ENCODE results near the gene OPCML.

The OPCML gene

DNA sequence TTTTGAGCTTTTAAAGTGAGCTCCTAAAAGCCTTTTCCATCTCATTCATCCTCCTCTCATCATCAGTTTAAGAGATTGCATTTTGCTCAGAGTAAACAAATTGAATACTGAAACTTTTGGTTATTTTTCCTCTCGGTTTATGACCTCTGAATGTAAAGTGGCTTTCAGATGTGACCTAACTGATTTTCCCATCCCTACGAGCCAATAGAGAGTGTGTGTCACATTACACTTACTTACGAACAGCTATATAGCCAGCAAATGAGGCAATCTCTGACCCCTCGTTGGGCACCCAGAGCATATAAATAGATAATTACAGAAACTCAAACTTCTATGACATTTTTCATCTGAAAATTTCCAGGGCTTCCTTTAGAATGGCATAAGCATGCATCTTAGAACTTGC lies 317.7 kb downstream of the OPCML start:
- H3K27ac ChIP-seq (replicated peaks) = no peak overlapping the region
- TF ChIP-seq SPI1 (IDR thresholded peaks at IDR 0.05; ENCODE audit: borderline replicate concordance, low read depth) (no peak), GABPA (IDR thresholded peaks at IDR 0.05; ENCODE audit: low read depth) (no peak), POLR2AphosphoS5 (IDR thresholded peaks at IDR 0.05; ENCODE audit: low read depth) (no peak)
- TF ChIP-seq, protein P1, sequence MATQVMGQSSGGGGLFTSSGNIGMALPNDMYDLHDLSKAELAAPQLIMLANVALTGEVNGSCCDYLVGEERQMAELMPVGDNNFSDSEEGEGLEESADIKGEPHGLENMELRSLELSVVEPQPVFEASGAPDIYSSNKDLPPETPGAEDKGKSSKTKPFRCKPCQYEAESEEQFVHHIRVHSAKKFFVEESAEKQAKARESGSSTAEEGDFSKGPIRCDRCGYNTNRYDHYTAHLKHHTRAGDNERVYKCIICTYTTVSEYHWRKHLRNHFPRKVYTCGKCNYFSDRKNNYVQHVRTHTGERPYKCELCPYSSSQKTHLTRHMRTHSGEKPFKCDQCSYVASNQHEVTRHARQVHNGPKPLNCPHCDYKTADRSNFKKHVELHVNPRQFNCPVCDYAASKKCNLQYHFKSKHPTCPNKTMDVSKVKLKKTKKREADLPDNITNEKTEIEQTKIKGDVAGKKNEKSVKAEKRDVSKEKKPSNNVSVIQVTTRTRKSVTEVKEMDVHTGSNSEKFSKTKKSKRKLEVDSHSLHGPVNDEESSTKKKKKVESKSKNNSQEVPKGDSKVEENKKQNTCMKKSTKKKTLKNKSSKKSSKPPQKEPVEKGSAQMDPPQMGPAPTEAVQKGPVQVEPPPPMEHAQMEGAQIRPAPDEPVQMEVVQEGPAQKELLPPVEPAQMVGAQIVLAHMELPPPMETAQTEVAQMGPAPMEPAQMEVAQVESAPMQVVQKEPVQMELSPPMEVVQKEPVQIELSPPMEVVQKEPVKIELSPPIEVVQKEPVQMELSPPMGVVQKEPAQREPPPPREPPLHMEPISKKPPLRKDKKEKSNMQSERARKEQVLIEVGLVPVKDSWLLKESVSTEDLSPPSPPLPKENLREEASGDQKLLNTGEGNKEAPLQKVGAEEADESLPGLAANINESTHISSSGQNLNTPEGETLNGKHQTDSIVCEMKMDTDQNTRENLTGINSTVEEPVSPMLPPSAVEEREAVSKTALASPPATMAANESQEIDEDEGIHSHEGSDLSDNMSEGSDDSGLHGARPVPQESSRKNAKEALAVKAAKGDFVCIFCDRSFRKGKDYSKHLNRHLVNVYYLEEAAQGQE (IDR thresholded peaks at IDR 0.05; ENCODE audit: insufficient replicate concordance, low read depth) = no peak
- TF ChIP-seq, protein P2, sequence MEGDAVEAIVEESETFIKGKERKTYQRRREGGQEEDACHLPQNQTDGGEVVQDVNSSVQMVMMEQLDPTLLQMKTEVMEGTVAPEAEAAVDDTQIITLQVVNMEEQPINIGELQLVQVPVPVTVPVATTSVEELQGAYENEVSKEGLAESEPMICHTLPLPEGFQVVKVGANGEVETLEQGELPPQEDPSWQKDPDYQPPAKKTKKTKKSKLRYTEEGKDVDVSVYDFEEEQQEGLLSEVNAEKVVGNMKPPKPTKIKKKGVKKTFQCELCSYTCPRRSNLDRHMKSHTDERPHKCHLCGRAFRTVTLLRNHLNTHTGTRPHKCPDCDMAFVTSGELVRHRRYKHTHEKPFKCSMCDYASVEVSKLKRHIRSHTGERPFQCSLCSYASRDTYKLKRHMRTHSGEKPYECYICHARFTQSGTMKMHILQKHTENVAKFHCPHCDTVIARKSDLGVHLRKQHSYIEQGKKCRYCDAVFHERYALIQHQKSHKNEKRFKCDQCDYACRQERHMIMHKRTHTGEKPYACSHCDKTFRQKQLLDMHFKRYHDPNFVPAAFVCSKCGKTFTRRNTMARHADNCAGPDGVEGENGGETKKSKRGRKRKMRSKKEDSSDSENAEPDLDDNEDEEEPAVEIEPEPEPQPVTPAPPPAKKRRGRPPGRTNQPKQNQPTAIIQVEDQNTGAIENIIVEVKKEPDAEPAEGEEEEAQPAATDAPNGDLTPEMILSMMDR (IDR thresholded peaks at IDR 0.05; ENCODE audit: insufficient read depth, low read length) = no peak
- no peaks in the 10 kb centered on the region for H3K27me3 ChIP-seq (ENCODE audit: insufficient read depth, poor library complexity, severe bottlenecking)
- H3K4me3 ChIP-seq (replicated peaks; ENCODE audit: insufficient read depth, low read length) = no peak overlapping the region
- DNase-seq (ENCODE audit: low read depth in 1 of 2, low spot score in 1 of 2) = no peak

DNA sequence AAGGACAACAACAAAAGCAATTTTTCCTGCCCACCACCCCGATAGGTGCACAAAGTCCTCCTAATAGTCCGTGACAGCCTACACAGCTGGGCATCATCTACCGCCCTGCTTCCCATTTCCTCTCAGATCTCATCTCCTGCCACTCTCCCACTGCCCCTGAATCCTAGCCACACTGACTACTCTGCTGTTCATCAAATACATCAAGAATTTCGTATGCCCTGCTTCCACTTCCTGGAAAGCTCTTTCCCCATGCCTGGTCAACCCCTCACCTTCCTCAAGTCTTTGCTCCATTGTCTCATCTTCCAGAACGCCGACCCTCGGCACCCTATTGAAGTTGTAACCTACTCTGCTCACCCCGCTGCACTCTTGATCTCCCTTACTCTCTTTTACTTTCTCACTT lies 320.1 kb downstream of the OPCML start:
- TF ChIP-seq SPI1 (IDR thresholded peaks at IDR 0.05; ENCODE audit: borderline replicate concordance, low read depth) (no peak), POLR2AphosphoS5 (IDR thresholded peaks at IDR 0.05; ENCODE audit: low read depth) (no peak)
- TF ChIP-seq, protein P2 (IDR thresholded peaks at IDR 0.05; ENCODE audit: insufficient read depth, low read length) = no peak
- Histone ChIP-seq H3K27ac (replicated peaks) (no peak overlapping the region), H3K27me3 (ENCODE audit: insufficient read depth, poor library complexity, severe bottlenecking) (no peaks in the 10 kb centered on the region), H3K4me3 (replicated peaks; ENCODE audit: insufficient read depth, low read length) (no peak overlapping the region)
- no peak for DNase-seq (ENCODE audit: low read depth in 1 of 2, low spot score in 1 of 2)

DNA sequence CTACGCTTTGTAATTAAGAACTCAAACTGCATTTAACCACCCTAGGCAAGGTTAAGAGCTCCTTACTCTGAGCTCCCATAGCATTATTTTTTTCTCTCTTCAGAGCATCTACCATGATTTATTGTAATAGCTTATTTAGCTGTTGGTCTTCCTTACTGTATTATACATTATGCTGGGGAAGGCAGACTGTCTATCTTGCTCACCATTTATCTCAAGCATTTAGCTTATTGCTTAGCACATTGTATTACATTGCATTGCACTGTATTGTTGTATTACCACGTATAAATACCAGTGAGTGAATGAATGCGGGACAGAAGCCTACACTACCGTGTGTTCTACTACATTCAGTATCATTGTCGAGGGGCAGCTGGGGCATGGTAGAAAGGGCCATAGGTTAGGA lies 324.3 kb downstream of the OPCML start:
- TF ChIP-seq, protein P2 (IDR thresholded peaks at IDR 0.05; ENCODE audit: insufficient read depth, low read length) = no peak
- TF ChIP-seq, protein P1 (IDR thresholded peaks at IDR 0.05; ENCODE audit: insufficient replicate concordance, low read depth) = no peak
- no peak for TF ChIP-seq POLR2AphosphoS5 (IDR thresholded peaks at IDR 0.05; ENCODE audit: low read depth)
- TF ChIP-seq GABPA (IDR thresholded peaks at IDR 0.05; ENCODE audit: low read depth) = no peak
- TF ChIP-seq SPI1 (IDR thresholded peaks at IDR 0.05; ENCODE audit: borderline replicate concordance, low read depth) = no peak
- DNase-seq (ENCODE audit: low read depth in 1 of 2, low spot score in 1 of 2) = no peak

DNA sequence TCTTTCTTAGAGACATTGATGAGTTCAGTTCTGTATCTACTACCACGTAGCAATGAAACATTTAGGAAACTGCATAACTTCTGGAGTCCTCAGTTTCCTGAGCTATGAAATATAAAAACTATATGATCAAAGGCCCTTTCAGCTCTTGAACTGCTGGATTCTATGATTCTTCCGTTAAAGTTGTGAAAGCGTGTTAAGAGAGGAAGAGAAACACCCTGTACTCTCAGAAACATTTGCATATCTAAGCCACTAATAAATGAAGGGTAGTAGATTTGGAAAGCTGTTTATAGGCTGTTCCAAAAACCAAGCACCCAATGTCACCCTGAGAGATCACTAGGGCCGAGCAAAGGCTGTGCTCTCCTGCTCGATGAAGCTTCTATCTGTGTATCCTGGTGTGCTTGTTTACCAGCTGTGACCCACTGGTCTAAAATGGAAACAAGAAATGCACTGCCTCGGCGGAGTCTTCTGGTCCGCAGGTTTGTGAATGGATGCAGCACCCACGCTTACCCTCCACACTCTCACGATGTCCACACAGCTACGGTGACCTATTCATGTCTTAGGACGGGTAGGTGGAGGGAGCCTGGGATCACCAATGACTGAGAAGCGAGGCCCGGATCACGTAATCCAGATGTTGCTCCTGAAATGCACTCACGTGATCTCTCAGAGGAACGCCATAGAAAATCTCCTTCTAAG lies 325.8 kb downstream of the OPCML start:
- Histone ChIP-seq H3K27ac (replicated peaks) (no peak overlapping the region), H3K27me3 (ENCODE audit: insufficient read depth, poor library complexity, severe bottlenecking) (no peaks in the 10 kb centered on the region), H3K4me3 (replicated peaks; ENCODE audit: insufficient read depth, low read length) (no peak overlapping the region)
- DNase-seq (ENCODE audit: low read depth in 1 of 2, low spot score in 1 of 2) = no peak
- no peak for TF ChIP-seq GABPA (IDR thresholded peaks at IDR 0.05; ENCODE audit: low read depth)
- TF ChIP-seq SPI1 (IDR thresholded peaks at IDR 0.05; ENCODE audit: borderline replicate concordance, low read depth) = no peak
- no peak for TF ChIP-seq POLR2AphosphoS5 (IDR thresholded peaks at IDR 0.05; ENCODE audit: low read depth)
- TF ChIP-seq, protein P1 (IDR thresholded peaks at IDR 0.05; ENCODE audit: insufficient replicate concordance, low read depth) = no peak
- TF ChIP-seq, protein P2 (IDR thresholded peaks at IDR 0.05; ENCODE audit: insufficient read depth, low read length) = no peak

More for the DNA sequence above, 324.3 kb downstream of the OPCML start:
- Histone ChIP-seq H3K27me3 (ENCODE audit: insufficient read depth, poor library complexity, severe bottlenecking) (no peaks in the 10 kb centered on the region), H3K27ac (replicated peaks) (no peak overlapping the region), H3K4me3 (replicated peaks; ENCODE audit: insufficient read depth, low read length) (no peak overlapping the region)

All from HL-60 (cell line).